HepG2 (cell line): ENCODE results near the gene BDP1. TPM values are rescaled to one million over a fixed set of nuclear protein-coding genes. Genes with fewer than 3 reads are reported as not detected.

ENCODE experiments used
- FIP1L1 ChIP-seq: fragments of 200-400 bp; formaldehyde crosslinking; IDR thresholded peaks from 2 replicates; pipeline ENCODE4 v1.6.1; 2018; ENCODE audit warnings: low read depth, mild to moderate bottlenecking, low read length, moderate library complexity, borderline replicate concordance; ENCODE audit not compliant: insufficient read depth
- FOXC1 ChIP-seq: sonication (generic); formaldehyde crosslinking; IDR thresholded peaks from 2 replicates; pipeline ENCODE4 v1.8.0; 2022; ENCODE audit warnings: mild to moderate bottlenecking, missing genetic modification reagents, borderline replicate concordance
- GATAD2A ChIP-seq: IDR thresholded peaks from 2 replicates; pipeline ENCODE4 v1.6.1; 2016
- HNRNPL ChIP-seq: fragments of 200-400 bp; formaldehyde crosslinking; IDR thresholded peaks from 2 replicates; pipeline ENCODE4 v1.6.1; 2017; ENCODE audit warnings: mild to moderate bottlenecking, low read depth, low read length
- MAFK ChIP-seq, 2 experiments: IDR thresholded peaks in 1 of 2; conservative IDR thresholded peaks in 1 of 2; 2 replicates each; pipeline ENCODE4 v1.6.1; 2011; ENCODE audit warnings: improper control_type of control experiment in 2 of 2, low read length in 2 of 2
- MED13 ChIP-seq: sonication (generic); formaldehyde crosslinking; IDR thresholded peaks from 2 replicates; pipeline ENCODE4 v1.5.0; 2020; ENCODE audit warnings: missing genetic modification reagents
- NBN ChIP-seq: fragments of 450-650 bp; conservative IDR thresholded peaks from 2 replicates; pipeline ENCODE4 v1.6.1; 2017
- NR2F1 ChIP-seq, 2 experiments: fragments of 450-650 bp in 1 of 2; formaldehyde crosslinking in 1 of 2; IDR thresholded peaks; 2 replicates each; pipeline versions ENCODE4 v1.5.0 to v1.6.1; 2016 to 2020; ENCODE audit warnings: mild to moderate bottlenecking in 1 of 2, missing compliant biosample characterization in 1 of 2, missing genetic modification reagents in 1 of 2, moderate library complexity in 1 of 2
- PRMT3 ChIP-seq: sonication (generic); formaldehyde crosslinking; IDR thresholded peaks from 2 replicates; pipeline ENCODE4 v1.8.1; 2022; ENCODE audit warnings: low read depth, mild to moderate bottlenecking, moderate library complexity, missing genetic modification reagents, borderline replicate concordance
- RFXAP ChIP-seq: sonication (generic); formaldehyde crosslinking; IDR thresholded peaks from 2 replicates; pipeline ENCODE4 v1.4.0; 2020; ENCODE audit warnings: missing genetic modification reagents, borderline replicate concordance
- SALL1 ChIP-seq: sonication (generic); formaldehyde crosslinking; IDR thresholded peaks from 2 replicates; pipeline ENCODE4 v1.8.0; 2022; ENCODE audit warnings: mild to moderate bottlenecking, missing genetic modification reagents
- SCMH1 ChIP-seq: sonication (generic); formaldehyde crosslinking; IDR thresholded peaks from 2 replicates; pipeline ENCODE4 v1.9.0; 2021; ENCODE audit warnings: missing genetic modification reagents, mild to moderate bottlenecking, borderline replicate concordance
- SIX4 ChIP-seq: sonication (generic); formaldehyde crosslinking; IDR thresholded peaks from 2 replicates; pipeline ENCODE4 v1.4.0; 2020; ENCODE audit warnings: missing genetic modification reagents
- SMC3 ChIP-seq: IDR thresholded peaks from 2 replicates; pipeline ENCODE4 v1.6.1; 2011; ENCODE audit warnings: low read length, improper control_type of control experiment
- SP2 ChIP-seq: sonication (generic); formaldehyde crosslinking; IDR thresholded peaks from 2 replicates; pipeline ENCODE4 v1.5.1; 2020; ENCODE audit warnings: mild to moderate bottlenecking, missing genetic modification reagents
- TAF15 ChIP-seq: fragments of 200-400 bp; formaldehyde crosslinking; IDR thresholded peaks from one replicate; pipeline ENCODE4 v1.6.1; 2018; ENCODE audit warnings: mild to moderate bottlenecking, low read depth, low read length; ENCODE audit not compliant: poor library complexity, severe bottlenecking
- TBX3 ChIP-seq: fragments of 450-650 bp; IDR thresholded peaks from 2 replicates; pipeline ENCODE4 v1.6.1; 2017; ENCODE audit warnings: antibody characterized with exemption, mild to moderate bottlenecking, inconsistent platforms, borderline replicate concordance
- WIZ ChIP-seq: sonication (generic); formaldehyde crosslinking; IDR thresholded peaks from 2 replicates; pipeline ENCODE4 v1.5.1; 2020; ENCODE audit warnings: mild to moderate bottlenecking, missing genetic modification reagents
- ZBTB7A ChIP-seq: sonication (generic); formaldehyde crosslinking; IDR thresholded peaks from 2 replicates; pipeline ENCODE4 v1.8.0; 2022; ENCODE audit warnings: mild to moderate bottlenecking, missing genetic modification reagents
- ZFAT ChIP-seq: sonication (generic); formaldehyde crosslinking; conservative IDR thresholded peaks from 2 replicates; pipeline ENCODE4 v1.8.1; 2023; ENCODE audit warnings: missing genetic modification reagents, inconsistent platforms
- ZFP62 ChIP-seq: sonication (generic); formaldehyde crosslinking; IDR thresholded peaks from 2 replicates; pipeline ENCODE4 v1.4.0; 2020; ENCODE audit warnings: missing genetic modification reagents
- ZNF256 ChIP-seq: sonication (generic); formaldehyde crosslinking; conservative IDR thresholded peaks from 2 replicates; pipeline ENCODE4 v1.4.0; 2020; ENCODE audit warnings: missing genetic modification reagents
- ZNF569 ChIP-seq: sonication (generic); formaldehyde crosslinking; IDR thresholded peaks from 2 replicates; pipeline ENCODE4 v1.5.0; 2020; ENCODE audit warnings: mild to moderate bottlenecking, missing genetic modification reagents, moderate library complexity, borderline replicate concordance
- ZNF570 ChIP-seq: sonication (generic); formaldehyde crosslinking; IDR thresholded peaks from 2 replicates; pipeline ENCODE4 v1.4.0; 2020; ENCODE audit warnings: mild to moderate bottlenecking, missing genetic modification reagents, borderline replicate concordance
- ZNF672 ChIP-seq: sonication (generic); formaldehyde crosslinking; IDR thresholded peaks from 2 replicates; pipeline ENCODE4 v1.8.1; 2022; ENCODE audit warnings: missing genetic modification reagents
- ZNF703 ChIP-seq: sonication (generic); formaldehyde crosslinking; IDR thresholded peaks from 2 replicates; pipeline ENCODE4 v1.5.1; 2020; ENCODE audit warnings: missing genetic modification reagents, mild to moderate bottlenecking, moderate library complexity, borderline replicate concordance
- ZNF850 ChIP-seq: sonication (generic); formaldehyde crosslinking; conservative IDR thresholded peaks from 2 replicates; pipeline ENCODE4 v1.9.0; 2021; ENCODE audit warnings: mild to moderate bottlenecking, missing genetic modification reagents
- ZSCAN31 ChIP-seq: sonication (generic); formaldehyde crosslinking; IDR thresholded peaks from 2 replicates; pipeline ENCODE4 v1.5.0; 2020; ENCODE audit warnings: low read depth, mild to moderate bottlenecking, missing genetic modification reagents
- polyA plus RNA-seq, 8 experiments: library from polyadenylated mRNA; depleted of rRNA in 3 of 8; stranded (reverse) in 7 of 8; unstranded in 1 of 8; fragments of >200 nt; fragmentation: Illumina TruSeq in 4 of 8; extraction: Trizol in 4 of 8; gene quantifications; 2 replicates each; pipeline versions ENCODE4 v1.2.1 to v1.2.3, GENCODE V29; 2011 to 2016; ENCODE audit warnings: low read depth in 4 of 8, missing spikeins in 1 of 8, mixed read lengths in 1 of 8; ENCODE audit not compliant: insufficient read depth in 1 of 8
- total RNA-seq, 5 experiments: library from RNA; depleted of rRNA; stranded (reverse); fragments of >200 nt; fragmentation: Illumina TruSeq; extraction: Trizol; gene quantifications; 2 replicates each; pipeline ENCODE4 v1.2.3, GENCODE V29; 2016; ENCODE audit warnings: low read depth in 1 of 5
- TF ChIP-seq, protein P1 (sequence below): sonication (generic); formaldehyde crosslinking; IDR thresholded peaks from 2 replicates; pipeline ENCODE4 v1.9.0; 2021; ENCODE audit warnings: missing genetic modification reagents, mild to moderate bottlenecking, borderline replicate concordance
- TF ChIP-seq, protein P2 (sequence below): sonication (generic); formaldehyde crosslinking; IDR thresholded peaks from 2 replicates; pipeline ENCODE4 v1.8.0; 2022; ENCODE audit warnings: missing genetic modification reagents, mild to moderate bottlenecking, borderline replicate concordance

The BDP1 gene
- total and polyA plus RNA-seq, 2 of the 13 experiments (the other 11 are each of a cell fraction or from before 2014, with no cell fraction given), result 10.2 to 22.4 TPM

DNA sequence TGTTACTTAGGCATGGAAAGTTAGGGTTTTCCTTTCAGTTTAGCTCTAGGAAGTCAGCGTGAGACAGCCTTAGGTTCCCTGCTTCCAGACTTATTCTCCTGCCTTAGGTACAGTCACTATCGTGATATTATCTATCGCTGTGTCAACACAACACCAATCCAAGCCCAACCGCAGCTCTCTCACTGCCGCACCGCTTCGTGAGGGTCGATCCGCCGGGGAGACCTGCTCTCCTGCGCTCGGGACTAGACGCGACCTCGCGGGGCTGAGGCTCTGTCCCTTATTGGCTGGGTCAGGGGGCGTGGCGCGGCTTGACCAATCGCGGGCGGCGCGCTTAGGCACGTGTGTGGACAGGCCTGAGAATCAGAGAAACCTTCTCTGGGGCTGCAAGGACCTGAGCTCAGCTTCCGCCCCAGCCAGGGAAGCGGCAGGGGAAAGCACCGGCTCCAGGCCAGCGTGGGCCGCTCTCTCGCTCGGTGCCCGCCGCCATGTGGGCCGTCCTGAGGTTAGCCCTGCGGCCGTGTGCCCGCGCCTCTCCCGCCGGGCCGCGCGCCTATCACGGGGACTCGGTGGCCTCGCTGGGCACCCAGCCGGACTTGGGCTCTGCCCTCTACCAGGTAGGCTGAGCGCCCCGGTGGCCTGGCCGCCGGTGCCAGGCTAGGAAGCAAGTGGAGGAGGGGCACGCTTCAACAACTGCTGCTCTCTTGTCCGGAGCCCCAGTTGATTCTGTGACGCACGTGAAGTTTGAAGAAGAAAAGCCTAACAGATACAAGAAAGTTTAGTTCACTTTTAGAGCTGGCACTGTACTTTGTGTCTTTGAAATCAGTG, 131.7 kb downstream of the BDP1 start, which contains the start of gene MCCC2 (continued):
- TF ChIP-seq ZNF570 (CRISPR knock-in tag) (peak; percentile 67; the same call in 1 of the 2 replicates), MED13 (CRISPR knock-in tag) (peak; percentile 11; the same call in 1 of the 2 replicates), ZSCAN31 (peak; percentile 57; the same call in 1 of the 2 replicates), ZNF256 (CRISPR knock-in tag) (peak; percentile 78; the same call in 1 of the 2 replicates), TAF15 (peak; percentile 61), GATAD2A (no peak), MAFK (conservative IDR thresholded peaks at IDR 0.05 in 1 of 2, IDR thresholded peaks at IDR 0.05 in 1 of 2; ENCODE audit: low read length in 2 of 2) (no peak), SMC3 (no peak), ZNF703 (no peak), FIP1L1 (no peak), ZNF569 (CRISPR knock-in tag) (no peak), HNRNPL (peak; percentile 80), SIX4 (CRISPR knock-in tag) (no peak), FOXC1 (CRISPR knock-in tag) (peak; percentile 61; the same call in 1 of the 2 replicates), ZFP62 (CRISPR knock-in tag) (no peak), NBN (no peak), ZBTB7A (CRISPR knock-in tag) (peak; percentile 74), PRMT3 (CRISPR knock-in tag) (no peak; the same call in 1 of the 2 replicates), RFXAP (CRISPR knock-in tag) (peak; percentile 16), SCMH1 (CRISPR knock-in tag) (no peak), ZNF850 (no peak), ZNF672 (no peak), ZFAT (CRISPR knock-in tag) (no peak), SALL1 (CRISPR knock-in tag) (peak; percentile 78), SP2 (peak; percentile 71), TBX3 (no peak), WIZ (CRISPR knock-in tag) (0 out of 2 replicates have a peak, but pooled peaks have one; percentile 77), NR2F1 (CRISPR knock-in tag; IDR thresholded peaks at IDR 0.05) (no peak)
- TF ChIP-seq, protein P1, sequence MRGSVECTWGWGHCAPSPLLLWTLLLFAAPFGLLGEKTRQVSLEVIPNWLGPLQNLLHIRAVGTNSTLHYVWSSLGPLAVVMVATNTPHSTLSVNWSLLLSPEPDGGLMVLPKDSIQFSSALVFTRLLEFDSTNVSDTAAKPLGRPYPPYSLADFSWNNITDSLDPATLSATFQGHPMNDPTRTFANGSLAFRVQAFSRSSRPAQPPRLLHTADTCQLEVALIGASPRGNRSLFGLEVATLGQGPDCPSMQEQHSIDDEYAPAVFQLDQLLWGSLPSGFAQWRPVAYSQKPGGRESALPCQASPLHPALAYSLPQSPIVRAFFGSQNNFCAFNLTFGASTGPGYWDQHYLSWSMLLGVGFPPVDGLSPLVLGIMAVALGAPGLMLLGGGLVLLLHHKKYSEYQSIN (CRISPR knock-in tag), result no peak
- TF ChIP-seq, protein P2, sequence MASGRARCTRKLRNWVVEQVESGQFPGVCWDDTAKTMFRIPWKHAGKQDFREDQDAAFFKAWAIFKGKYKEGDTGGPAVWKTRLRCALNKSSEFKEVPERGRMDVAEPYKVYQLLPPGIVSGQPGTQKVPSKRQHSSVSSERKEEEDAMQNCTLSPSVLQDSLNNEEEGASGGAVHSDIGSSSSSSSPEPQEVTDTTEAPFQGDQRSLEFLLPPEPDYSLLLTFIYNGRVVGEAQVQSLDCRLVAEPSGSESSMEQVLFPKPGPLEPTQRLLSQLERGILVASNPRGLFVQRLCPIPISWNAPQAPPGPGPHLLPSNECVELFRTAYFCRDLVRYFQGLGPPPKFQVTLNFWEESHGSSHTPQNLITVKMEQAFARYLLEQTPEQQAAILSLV (CRISPR knock-in tag), result no peak
